ENCODE results near the gene YARS1. TPM values are rescaled to one million over a fixed set of nuclear protein-coding genes. Genes with fewer than 3 reads are reported as not detected.

YARS1 gene
- total RNA-seq, 1 experiment from 2014 or later, result 244 TPM

- ATAC-seq (no peak), DNase-seq (ENCODE audit: low read depth, low spot score) (no peak)
- no TSS peak for BruUV-seq (replicated peaks)
- H2AFZ ChIP-seq (ENCODE audit: low read depth, low read length, poor library complexity, severe bottlenecking), result no peak overlapping the region
- H3K9me2 ChIP-seq (ENCODE audit: insufficient read depth), result no peaks in the 10 kb centered on the region
- CTCF ChIA-PET, result interaction anchor here (2.6 kb wide), 1 partner anchor 56 kb away, joined by 19 read pairs; no protein-coding TSS in a partner anchor
- no peaks in the 10 kb centered on the region for H3K9me3 ChIP-seq (ENCODE audit: control insufficient read depth in 1 of 2, insufficient read depth in 1 of 2, low read depth in 1 of 2, low read length in 2 of 2)
- H3K9ac ChIP-seq (ENCODE audit: low read length), result peak overlapping the region; percentile 14; the same call in 1 of the 2 replicates
- peak overlapping the region; percentile 22; the same call in 1 of the 2 replicates for H3K27ac ChIP-seq (ENCODE audit: low read depth, low read length)
- H3K27me3 ChIP-seq (ENCODE audit: insufficient read depth, low read length), result no peaks in the 10 kb centered on the region
- H3K36me3 ChIP-seq (ENCODE audit: control insufficient read depth in 1 of 2, insufficient read depth in 2 of 2, low read length in 2 of 2), result peaks cover 2 to 10% of the 10 kb centered on the region in 2 experiments; a peak in 3 of 4 replicates
- peak overlapping the region; percentile 28 for H3K4me2 ChIP-seq (ENCODE audit: low read length)
- no peak overlapping the region for H3K4me3 ChIP-seq (replicated peaks in 1 of 2; ENCODE audit: low read depth in 1 of 2, low read length in 2 of 2)
- TF ChIP-seq EZH2 (IDR thresholded peaks at IDR 0.05) (no peak), SRF (IDR thresholded peaks at IDR 0.05; ENCODE audit: low read depth) (no peak), FOSL1 (IDR thresholded peaks at IDR 0.05; ENCODE audit: low read depth) (no peak), ATF3 (IDR thresholded peaks at IDR 0.05) (no peak), MAX (IDR thresholded peaks at IDR 0.05) (no peak), EGR1 (IDR thresholded peaks at IDR 0.05; ENCODE audit: low read depth) (no peak), POLR2A (IDR thresholded peaks at IDR 0.05; ENCODE audit: borderline replicate concordance, extremely low read depth, insufficient read depth, insufficient read length) (no peak), POLR2AphosphoS5 (IDR thresholded peaks at IDR 0.05; ENCODE audit: low read depth, low read length) (no peak), JUND (IDR thresholded peaks at IDR 0.05) (no peak), YY1 (IDR thresholded peaks at IDR 0.05; ENCODE audit: extremely low read depth, insufficient replicate concordance, low read depth, low read length) (no peak), REST (IDR thresholded peaks at IDR 0.05; ENCODE audit: low read depth) (no peak)
- peaks cover 36% of the 10 kb centered on the region for H3K79me2 ChIP-seq (ENCODE audit: insufficient read depth, low read length)
- H4K20me1 ChIP-seq (ENCODE audit: insufficient read depth), result no peaks in the 10 kb centered on the region
- peaks cover 72 to 83% of the 10 kb centered on the region in 2 experiments for H3K4me1 ChIP-seq (ENCODE audit: control insufficient read depth in 1 of 2, insufficient read depth in 2 of 2, low read length in 2 of 2)
- POLR2A ChIA-PET, result no interaction called here
- intact Hi-C loops (cut with micrococcal nuclease), result no loop called here
- RAD21 ChIA-PET (ENCODE audit: low non-redundant PET in 1 of 2, low total read pairs in 2 of 2, uncharacterized antibody in 2 of 2, unreplicated experiment in 2 of 2), result no interaction called here
Observed at GRCh38 chr1:32767641-32768040, 49.5 kb downstream of the YARS1 start.
